Calu3 (cell line): ENCODE measurements around the gene CCSER1. TPM values are rescaled to one million over a fixed set of nuclear protein-coding genes. Genes with fewer than 3 reads are reported as not detected.

Source experiments
- BruUV-seq: library from RNA; stranded (reverse); fragments of 400-500 nt; replicated peaks from 2 replicates; lab custom pipeline; 2021; lab: Mats Ljungman, UMichigan
- CTCF ChIA-PET: fragments of 300-600 bp; sonication (Branson Sonifier 250); formaldehyde crosslinking; loops from one replicate; lab custom pipeline; 2022; ENCODE audit warnings: antibody characterized with exemption; lab: Charles Lee
- DNase-seq: peaks from one replicate; pipeline ENCODE4 v3.0.0; 2022
- H3K27ac Mint-ChIP-seq: one replicate; pipeline ENCODE4 v1.8.0; 2022; ENCODE audit warnings: mixed read lengths; ENCODE audit not compliant: unreplicated experiment
- H3K27me3 Mint-ChIP-seq: one replicate; pipeline ENCODE4 v1.8.0; 2022; ENCODE audit warnings: mixed read lengths; ENCODE audit not compliant: unreplicated experiment
- H3K36me3 Mint-ChIP-seq: one replicate; pipeline ENCODE4 v1.8.0; 2022; ENCODE audit warnings: mild to moderate bottlenecking, moderate library complexity, mixed read lengths; ENCODE audit not compliant: insufficient read depth, unreplicated experiment
- H3K4me1 Mint-ChIP-seq: one replicate; pipeline ENCODE4 v1.8.0; 2022; ENCODE audit warnings: mild to moderate bottlenecking, low read depth, mixed read lengths; ENCODE audit not compliant: unreplicated experiment
- H3K4me3 Mint-ChIP-seq: one replicate; pipeline ENCODE4 v1.8.0; 2022; ENCODE audit warnings: mild to moderate bottlenecking, low read depth, moderate library complexity, mixed read lengths; ENCODE audit not compliant: unreplicated experiment
- H3K9me3 Mint-ChIP-seq: one replicate; pipeline ENCODE4 v1.8.0; 2022; ENCODE audit warnings: low read depth, mixed read lengths; ENCODE audit not compliant: unreplicated experiment
- CTCF ChIP-seq: fragments of 200-600 bp; IDR thresholded peaks from one replicate; pipeline ENCODE4 v1.8.0; 2022; ENCODE audit warnings: antibody characterized with exemption; ENCODE audit not compliant: unreplicated experiment
- intact Hi-C: fragments of 100-400 bp; cut with micrococcal nuclease; formaldehyde crosslinking; loops from one replicate; pipeline ENCODE4 v1.10.0; 2022; ENCODE audit not compliant: unreplicated experiment
- total RNA-seq: library from RNA; stranded (reverse); gene quantifications from 2 replicates; pipeline ENCODE4 v1.2.3, GENCODE V29; 2022

CCSER1 gene
- total RNA-seq, 1 experiment from 2014 or later: 6.2 TPM

GRCh38 chr4:90082449-90082848, 44.7 kb upstream of the CCSER1 start:
- CTCF ChIA-PET: no interaction called here
- BruUV-seq: no TSS peak
- H3K9me3 Mint-ChIP-seq: peaks cover 4% of the 10 kb centered on the region
- H3K36me3 Mint-ChIP-seq: no peaks in the 10 kb centered on the region
- no peaks in the 10 kb centered on the region for H3K27me3 Mint-ChIP-seq
- H3K4me3 Mint-ChIP-seq: no peak overlapping the region
- intact Hi-C loops: no loop called here
- no peaks in the 10 kb centered on the region for H3K4me1 Mint-ChIP-seq
- no peak for TF ChIP-seq CTCF
- H3K27ac Mint-ChIP-seq: no peak overlapping the region
- no peak for DNase-seq

- H3K4me3 Mint-ChIP-seq: no peak overlapping the region
- intact Hi-C loops: no loop called here
- CTCF ChIA-PET: interaction anchor here (0.7 kb wide), 1 partner anchor 16 kb away, joined by 4 read pairs; no protein-coding TSS in a partner anchor
These were observed 42.8 kb upstream of the CCSER1 start for GRCh38 chr4:90084277-90084966.

GRCh38 chr4:90084967-90085295, 42.3 kb upstream of the CCSER1 start:
- intact Hi-C loops: no loop called here
- no TSS peak for BruUV-seq
- Mint-ChIP-seq H3K9me3 (no peaks in the 10 kb centered on the region), H3K27ac (no peak overlapping the region), H3K27me3 (no peaks in the 10 kb centered on the region), H3K4me1 (no peaks in the 10 kb centered on the region), H3K36me3 (no peaks in the 10 kb centered on the region), H3K4me3 (no peak overlapping the region)
- CTCF ChIA-PET: interaction anchor here (0.7 kb wide), 1 partner anchor 15 kb away, joined by 4 read pairs; no protein-coding TSS in a partner anchor
- no peak for DNase-seq
- no peak for TF ChIP-seq CTCF

More at GRCh38 chr4:90084277-90084966, 42.8 kb upstream of the CCSER1 start:
- DNase-seq: no peak
- no peak for TF ChIP-seq CTCF
- H3K9me3 Mint-ChIP-seq: no peaks in the 10 kb centered on the region
- no TSS peak for BruUV-seq
- H3K4me1 Mint-ChIP-seq: no peaks in the 10 kb centered on the region
- H3K36me3 Mint-ChIP-seq: no peaks in the 10 kb centered on the region
- no peak overlapping the region for H3K27ac Mint-ChIP-seq
- no peaks in the 10 kb centered on the region for H3K27me3 Mint-ChIP-seq

- Mint-ChIP-seq H3K4me1 (peaks cover 9% of the 10 kb centered on the region), H3K27ac (no peak overlapping the region), H3K27me3 (no peaks in the 10 kb centered on the region), H3K9me3 (no peaks in the 10 kb centered on the region), H3K4me3 (no peak overlapping the region), H3K36me3 (no peaks in the 10 kb centered on the region)
- no TSS peak for BruUV-seq
- intact Hi-C loops: no loop called here
- CTCF ChIA-PET: no interaction called here
- no peak for DNase-seq
- TF ChIP-seq CTCF: no peak
These were observed 33.7 kb upstream of the CCSER1 start for GRCh38 chr4:90093526-90093925.
